ENCODE data around the gene RGR. TPM values are rescaled to one million over a fixed set of nuclear protein-coding genes. Genes with fewer than 3 reads are reported as not detected.

RGR gene
- total RNA-seq, 1 donor from 2014 or later = not detected

DNA sequence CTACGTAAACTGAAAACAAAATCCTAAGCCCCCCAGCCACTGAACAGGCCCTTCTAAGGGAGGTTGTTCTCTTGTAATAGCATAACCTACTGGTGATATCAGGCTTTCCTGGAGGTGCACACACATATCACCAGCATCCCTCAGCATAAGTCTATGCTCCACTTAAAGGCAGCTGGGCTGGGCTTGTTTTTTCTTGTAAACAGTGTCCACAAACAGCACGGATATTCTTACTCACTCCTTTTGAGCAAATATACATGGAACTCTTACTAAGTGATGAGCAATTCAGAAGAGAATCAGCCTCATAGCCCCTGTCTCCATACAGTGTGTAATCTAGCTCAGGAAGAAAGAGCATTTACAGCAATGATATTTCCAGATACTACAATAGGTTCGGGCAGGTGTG, 5.9 kb upstream of the RGR start:
- DNase-seq (ENCODE audit: low read depth) = no peak
- H3K4me3 ChIP-seq (ENCODE audit: low read depth, low read length) = no peak overlapping the region
- H3K36me3 ChIP-seq (ENCODE audit: control insufficient read depth, insufficient read depth, low read length) = no peaks in the 10 kb centered on the region
- peaks cover 8% of the 10 kb centered on the region for H3K27me3 ChIP-seq (ENCODE audit: control insufficient read depth, insufficient read depth, low read length)
- TF ChIP-seq, protein P1, sequence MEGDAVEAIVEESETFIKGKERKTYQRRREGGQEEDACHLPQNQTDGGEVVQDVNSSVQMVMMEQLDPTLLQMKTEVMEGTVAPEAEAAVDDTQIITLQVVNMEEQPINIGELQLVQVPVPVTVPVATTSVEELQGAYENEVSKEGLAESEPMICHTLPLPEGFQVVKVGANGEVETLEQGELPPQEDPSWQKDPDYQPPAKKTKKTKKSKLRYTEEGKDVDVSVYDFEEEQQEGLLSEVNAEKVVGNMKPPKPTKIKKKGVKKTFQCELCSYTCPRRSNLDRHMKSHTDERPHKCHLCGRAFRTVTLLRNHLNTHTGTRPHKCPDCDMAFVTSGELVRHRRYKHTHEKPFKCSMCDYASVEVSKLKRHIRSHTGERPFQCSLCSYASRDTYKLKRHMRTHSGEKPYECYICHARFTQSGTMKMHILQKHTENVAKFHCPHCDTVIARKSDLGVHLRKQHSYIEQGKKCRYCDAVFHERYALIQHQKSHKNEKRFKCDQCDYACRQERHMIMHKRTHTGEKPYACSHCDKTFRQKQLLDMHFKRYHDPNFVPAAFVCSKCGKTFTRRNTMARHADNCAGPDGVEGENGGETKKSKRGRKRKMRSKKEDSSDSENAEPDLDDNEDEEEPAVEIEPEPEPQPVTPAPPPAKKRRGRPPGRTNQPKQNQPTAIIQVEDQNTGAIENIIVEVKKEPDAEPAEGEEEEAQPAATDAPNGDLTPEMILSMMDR (IDR thresholded peaks at IDR 0.05; ENCODE audit: insufficient read depth, low read length, poor library complexity, severe bottlenecking) = no peak

DNA sequence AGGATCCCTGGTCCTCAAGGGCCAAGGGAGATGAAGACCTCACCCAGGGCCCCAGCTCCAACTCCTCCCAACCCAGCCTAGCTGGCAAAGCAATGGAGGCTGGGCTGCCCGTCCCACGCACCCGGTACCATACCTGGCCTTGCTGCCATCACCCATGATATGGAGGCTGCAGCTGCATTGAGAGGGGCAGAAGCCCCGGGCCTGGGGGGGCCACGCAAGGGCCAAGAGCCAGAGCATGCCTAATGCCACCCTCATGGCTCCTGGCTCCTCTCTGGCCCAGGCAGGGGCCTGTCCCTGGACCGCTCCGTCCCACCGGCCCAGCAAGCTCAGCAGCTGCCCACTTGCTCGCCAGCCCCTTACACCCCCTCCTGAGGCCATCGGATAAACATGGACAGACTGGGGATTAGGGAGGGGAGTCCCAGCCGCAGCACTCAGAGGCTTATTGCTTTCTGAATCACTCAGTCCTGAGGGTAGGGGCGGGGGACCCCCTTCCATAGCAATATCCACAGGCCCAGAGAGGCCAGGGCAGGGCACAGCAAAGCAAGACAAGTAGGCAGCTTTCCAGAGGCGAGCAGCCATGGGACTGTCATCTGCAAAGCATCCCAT, 3.6 kb upstream of the RGR start, which contains the start of gene LRIT1:
Gene LRIT1 (minus strand): TSS at position 362 of the 606 bp plus-strand sequence. CDS start 107 bp downstream, at position 255.
- TF ChIP-seq, protein P1 (IDR thresholded peaks at IDR 0.05; ENCODE audit: insufficient read depth, low read length, poor library complexity, severe bottlenecking) = no peak
- Histone ChIP-seq H3K4me3 (ENCODE audit: low read depth, low read length) (no peak within 1 kb of the TSS), H3K27me3 (ENCODE audit: control insufficient read depth, insufficient read depth, low read length) (peaks cover 10% of the 10 kb centered on the region), H3K36me3 (ENCODE audit: control insufficient read depth, insufficient read depth, low read length) (no peaks in the 10 kb centered on the region)
- DNase-seq (ENCODE audit: low read depth) = no peak

DNA sequence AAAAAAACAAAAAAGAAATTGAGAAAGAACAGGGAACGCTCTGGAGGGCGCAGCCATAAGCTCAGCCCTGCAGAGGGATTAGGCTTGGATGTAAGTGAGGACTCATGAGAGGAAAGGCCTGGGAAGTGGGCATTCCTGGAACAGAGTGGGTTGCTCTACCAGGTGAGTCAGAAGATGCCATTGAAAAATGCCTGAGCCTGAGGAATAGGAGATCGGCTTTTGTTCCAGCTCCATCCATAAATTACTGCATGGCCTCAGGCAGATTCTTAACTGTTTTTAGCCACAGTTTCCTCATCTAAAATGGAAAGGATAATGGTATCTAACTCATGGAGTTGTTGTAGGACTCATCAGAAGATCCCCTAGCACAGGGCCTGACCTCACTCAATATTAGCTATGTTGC, 1.1 kb upstream of the RGR start:
- Histone ChIP-seq H3K36me3 (ENCODE audit: control insufficient read depth, insufficient read depth, low read length) (no peaks in the 10 kb centered on the region), H3K4me3 (ENCODE audit: low read depth, low read length) (no peak overlapping the region), H3K27me3 (ENCODE audit: control insufficient read depth, insufficient read depth, low read length) (peaks cover 4% of the 10 kb centered on the region)
- TF ChIP-seq, protein P1 (IDR thresholded peaks at IDR 0.05; ENCODE audit: insufficient read depth, low read length, poor library complexity, severe bottlenecking) = no peak
- DNase-seq (ENCODE audit: low read depth) = no peak

DNA sequence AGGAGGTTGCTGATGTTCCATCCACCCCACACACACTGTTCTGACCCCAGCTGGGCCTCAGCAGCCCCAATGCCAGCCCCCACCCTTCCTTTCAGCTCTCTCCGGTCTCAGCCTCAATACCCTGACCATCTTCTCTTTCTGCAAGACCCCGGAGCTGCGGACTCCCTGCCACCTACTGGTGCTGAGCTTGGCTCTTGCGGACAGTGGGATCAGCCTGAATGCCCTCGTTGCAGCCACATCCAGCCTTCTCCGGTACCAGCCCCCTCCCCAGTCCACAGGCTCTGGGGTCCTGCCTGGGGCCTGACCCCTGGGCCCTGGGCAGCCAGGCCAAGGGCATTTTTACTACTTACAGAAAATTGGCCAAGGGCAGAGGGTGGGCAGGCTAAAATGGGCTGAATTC, 2.6 kb downstream of the RGR start:
- Histone ChIP-seq H3K36me3 (ENCODE audit: control insufficient read depth, insufficient read depth, low read length) (no peaks in the 10 kb centered on the region), H3K4me3 (ENCODE audit: low read depth, low read length) (no peak overlapping the region), H3K27me3 (ENCODE audit: control insufficient read depth, insufficient read depth, low read length) (peaks cover 4% of the 10 kb centered on the region)
- DNase-seq (ENCODE audit: low read depth) = no peak
- TF ChIP-seq, protein P1 (IDR thresholded peaks at IDR 0.05; ENCODE audit: insufficient read depth, low read length, poor library complexity, severe bottlenecking) = no peak

DNA sequence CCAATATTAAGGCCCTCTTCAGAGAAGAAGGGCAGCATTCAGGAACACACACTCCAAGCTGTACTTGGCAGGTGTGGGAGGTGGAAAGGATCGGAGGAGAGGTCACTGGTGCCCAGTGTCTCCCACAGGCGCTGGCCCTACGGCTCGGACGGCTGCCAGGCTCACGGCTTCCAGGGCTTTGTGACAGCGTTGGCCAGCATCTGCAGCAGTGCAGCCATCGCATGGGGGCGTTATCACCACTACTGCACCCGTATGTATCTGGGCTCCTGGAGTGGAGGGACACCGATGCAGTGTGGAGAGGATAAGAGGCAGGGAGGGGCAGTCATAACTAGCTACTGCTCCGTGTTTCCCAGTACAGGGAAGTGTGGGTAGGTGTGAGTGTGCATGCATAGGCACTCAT, 3.9 kb downstream of the RGR start:
- Histone ChIP-seq H3K36me3 (ENCODE audit: control insufficient read depth, insufficient read depth, low read length) (no peaks in the 10 kb centered on the region), H3K27me3 (ENCODE audit: control insufficient read depth, insufficient read depth, low read length) (peaks cover 4% of the 10 kb centered on the region), H3K4me3 (ENCODE audit: low read depth, low read length) (no peak overlapping the region)
- TF ChIP-seq, protein P1 (IDR thresholded peaks at IDR 0.05; ENCODE audit: insufficient read depth, low read length, poor library complexity, severe bottlenecking) = no peak
- DNase-seq (ENCODE audit: low read depth) = no peak
